Stimulated activated CD4-positive, alpha-beta T cell treated with anti-CD3 and anti-CD28 coated beads, TNF-alpha, amount 100 ng/mL, for 48 hours (primary cell): ENCODE results near the gene FOS.
"Not testable (repeated sequence)": the region's sequence is repeated elsewhere in the genome, so short reads cannot be mapped to it uniquely, and the experiment has no call there.

Experiments
- DNase-seq, 3 donors: peaks; one replicate each; pipeline ENCODE4 v3.0.0-alpha.2; 2020; ENCODE audit warnings: low read depth in 3 of 3

The FOS gene

DNA sequence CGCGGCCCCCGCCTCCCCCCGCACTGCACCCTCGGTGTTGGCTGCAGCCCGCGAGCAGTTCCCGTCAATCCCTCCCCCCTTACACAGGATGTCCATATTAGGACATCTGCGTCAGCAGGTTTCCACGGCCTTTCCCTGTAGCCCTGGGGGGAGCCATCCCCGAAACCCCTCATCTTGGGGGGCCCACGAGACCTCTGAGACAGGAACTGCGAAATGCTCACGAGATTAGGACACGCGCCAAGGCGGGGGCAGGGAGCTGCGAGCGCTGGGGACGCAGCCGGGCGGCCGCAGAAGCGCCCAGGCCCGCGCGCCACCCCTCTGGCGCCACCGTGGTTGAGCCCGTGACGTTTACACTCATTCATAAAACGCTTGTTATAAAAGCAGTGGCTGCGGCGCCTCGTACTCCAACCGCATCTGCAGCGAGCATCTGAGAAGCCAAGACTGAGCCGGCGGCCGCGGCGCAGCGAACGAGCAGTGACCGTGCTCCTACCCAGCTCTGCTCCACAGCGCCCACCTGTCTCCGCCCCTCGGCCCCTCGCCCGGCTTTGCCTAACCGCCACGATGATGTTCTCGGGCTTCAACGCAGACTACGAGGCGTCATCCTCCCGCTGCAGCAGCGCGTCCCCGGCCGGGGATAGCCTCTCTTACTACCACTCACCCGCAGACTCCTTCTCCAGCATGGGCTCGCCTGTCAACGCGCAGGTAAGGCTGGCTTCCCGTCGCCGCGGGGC, at the start of gene FOS:
Gene FOS, plus strand, starts transcription at position 407 of the 731 bp plus-strand sequence. Its CDS starts 155 bp downstream, at position 562.
- DNase-seq, result peak; percentile 73 to 80 (median 76)

DNA sequence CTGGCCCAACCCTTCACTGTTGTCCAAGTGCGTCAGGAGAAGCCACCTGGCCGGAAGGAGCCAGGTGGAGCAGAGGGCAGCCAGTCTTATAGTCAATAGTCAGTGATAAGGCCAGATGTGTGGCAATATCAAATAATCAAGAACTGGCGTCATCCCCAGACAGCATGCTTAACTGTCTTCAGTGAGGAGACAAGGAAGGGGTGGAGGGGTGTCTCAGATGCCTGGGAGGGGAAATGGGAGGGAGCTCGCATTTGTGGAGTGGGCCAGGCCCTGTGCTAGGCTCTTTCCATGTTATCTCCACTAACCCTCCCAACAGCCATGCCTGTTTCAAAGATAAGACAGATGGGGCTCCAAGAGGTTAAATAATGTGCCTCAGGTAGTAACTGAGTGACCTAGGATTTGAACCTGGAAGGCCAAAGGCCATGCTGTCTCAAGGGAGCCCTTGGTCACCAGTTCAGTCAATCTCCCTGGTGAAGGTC, 48.9 kb upstream of the FOS start:
- no peak for DNase-seq

DNA sequence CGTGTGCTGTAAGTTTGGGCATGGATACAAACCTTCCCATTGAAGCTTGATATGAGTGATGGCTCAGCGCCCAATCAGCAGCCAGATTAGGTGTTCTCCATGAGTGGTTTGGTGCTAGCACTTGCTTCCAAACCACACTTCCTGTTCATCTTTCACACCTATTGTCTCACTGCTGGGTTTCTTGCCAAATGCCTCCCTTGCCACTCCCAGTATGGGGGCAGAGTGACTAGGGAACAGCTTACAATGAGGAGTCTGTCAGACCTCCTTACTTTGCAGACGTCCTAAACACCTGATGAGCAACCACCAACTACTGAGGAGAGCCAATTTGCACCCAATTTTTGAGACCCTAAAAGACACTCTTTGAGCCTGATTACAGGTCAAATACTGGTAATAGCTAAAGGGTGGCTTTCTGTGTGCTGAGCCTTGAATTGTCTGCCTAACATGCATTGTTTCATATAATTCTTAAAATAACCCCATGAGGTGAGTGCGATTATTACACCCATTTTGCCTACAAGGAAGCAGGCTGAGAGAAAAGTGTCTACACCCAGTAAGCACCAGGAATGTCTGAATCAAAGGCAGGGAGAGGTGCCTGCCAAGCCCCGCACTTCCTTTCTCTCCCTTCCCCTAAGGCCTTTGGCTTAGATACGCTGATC, 48.4 kb upstream of the FOS start:
- DNase-seq, result peak in 2 of 3 donors; percentile 15 to 25

DNA sequence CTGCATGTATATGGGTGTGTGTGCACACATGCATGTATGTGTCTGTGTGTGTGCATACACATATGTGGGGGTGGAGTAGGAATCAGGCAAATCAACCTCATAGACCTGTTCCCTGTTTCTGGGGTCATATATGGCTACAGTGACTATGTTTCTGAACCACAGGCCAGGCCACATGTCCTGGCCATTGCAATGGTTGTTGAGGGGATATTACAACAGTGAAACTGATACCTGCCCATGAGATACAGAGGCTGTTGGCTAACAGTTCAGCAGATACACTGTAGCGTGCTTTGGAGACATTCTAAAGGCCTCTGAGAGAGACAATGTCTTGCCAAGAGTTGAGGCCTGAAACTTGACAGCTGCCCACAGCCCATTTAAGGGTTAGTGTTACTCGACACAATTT, 47.3 kb upstream of the FOS start:
- DNase-seq, result no peak

DNA sequence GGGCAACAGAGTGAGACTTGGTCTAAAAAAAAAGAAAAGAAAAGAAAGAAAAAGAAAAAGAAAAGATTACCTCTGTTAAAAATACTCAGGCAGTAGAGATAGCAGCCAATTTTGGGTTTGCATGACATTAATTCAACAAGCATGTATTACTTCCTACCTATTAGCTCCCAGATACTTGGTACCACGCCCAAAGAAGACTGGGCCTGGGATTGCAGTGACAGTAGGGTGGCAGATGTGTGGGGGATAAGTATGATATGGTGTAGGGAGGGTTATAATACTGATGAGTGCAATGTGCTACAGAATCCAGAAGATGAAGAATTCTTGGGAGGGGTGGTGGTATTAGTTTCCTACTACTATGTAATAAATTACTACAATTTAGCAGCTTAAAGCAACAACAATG, 46.4 kb upstream of the FOS start:
- DNase-seq, result no peak

DNA sequence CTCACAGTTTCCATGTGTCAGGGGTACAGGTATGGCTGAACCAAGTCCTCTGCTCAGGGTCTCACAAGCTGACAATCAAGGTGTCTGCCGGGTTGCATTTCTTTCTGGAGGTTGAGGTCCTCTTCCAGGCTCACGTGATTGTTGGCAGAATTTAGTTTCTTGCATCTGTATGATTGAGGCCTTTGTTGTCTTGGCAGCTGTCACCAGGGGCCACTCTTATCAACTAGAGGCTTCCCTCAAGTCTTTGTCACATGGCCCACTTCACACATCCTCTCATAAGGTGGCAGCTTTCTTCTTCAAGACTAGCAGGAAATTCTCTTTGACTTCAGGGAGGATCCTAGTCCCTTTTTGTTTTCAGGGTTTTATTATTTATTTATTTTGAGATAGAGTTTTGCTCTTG, 46.0 kb upstream of the FOS start:
- no peak for DNase-seq

DNA sequence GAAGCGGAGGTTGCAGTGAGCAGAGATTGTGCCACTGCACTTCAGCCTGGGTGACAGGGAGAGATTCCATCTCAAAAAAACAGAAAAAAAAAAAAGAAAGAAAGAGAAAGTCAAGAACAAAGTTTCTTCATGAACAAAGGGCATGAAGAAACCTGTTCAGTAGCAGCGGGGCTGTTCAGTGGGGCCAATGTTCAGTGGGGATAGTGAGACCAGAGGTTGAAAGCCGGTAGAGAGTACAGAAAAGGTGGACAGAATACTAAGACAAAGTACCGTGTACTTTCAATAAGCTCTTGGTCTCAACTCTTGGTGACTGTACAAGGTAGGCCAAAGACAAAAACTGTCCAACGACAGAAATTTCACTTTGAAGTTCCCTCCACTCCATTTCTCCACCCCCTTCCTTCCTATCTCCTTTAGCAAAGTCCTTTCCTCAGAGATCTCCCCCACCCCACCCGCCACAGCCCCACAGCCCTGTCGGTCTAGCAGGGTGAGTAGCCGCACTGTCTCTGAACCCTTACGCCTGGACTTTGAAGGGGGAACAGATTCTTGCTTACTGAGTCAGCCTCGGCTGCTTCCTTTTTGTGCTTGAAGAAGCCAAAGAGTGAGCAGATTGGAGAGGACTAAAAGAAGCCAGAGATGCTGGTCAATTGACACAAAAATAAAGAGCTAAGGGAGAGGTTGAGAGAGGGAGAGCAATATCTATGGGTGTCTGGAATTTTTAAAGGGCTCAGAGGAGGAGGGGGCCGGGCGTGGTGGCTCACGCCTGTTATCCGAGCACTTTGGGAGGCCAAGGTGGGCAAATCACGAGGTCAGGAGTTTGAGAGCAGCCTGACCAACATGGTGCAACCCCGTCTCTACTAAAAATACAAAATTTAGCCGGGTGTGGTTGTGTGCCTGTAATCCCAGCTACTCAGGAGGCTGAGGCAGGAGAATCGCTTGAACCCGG, 44.2 kb upstream of the FOS start:
- no peak for DNase-seq

DNA sequence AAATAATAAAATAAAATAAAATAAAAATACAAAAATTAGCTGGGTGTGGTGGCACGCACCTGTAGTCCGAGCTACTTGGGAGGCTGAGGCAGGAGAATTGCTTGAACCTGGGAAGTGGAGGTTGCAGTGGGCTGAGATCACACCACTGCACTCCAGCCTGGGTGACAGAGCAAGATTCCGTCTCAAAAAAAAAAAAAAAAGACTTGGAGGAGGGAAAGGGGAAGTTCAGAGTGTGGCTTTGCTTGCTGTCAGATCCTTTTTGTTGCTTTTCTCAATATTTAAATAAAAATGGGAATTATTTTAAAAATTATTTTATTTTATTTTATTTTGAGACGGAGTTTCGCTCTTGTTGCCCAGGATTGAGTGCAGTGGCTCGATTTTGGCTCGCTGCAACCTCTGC, 43.4 kb upstream of the FOS start:
- DNase-seq, result not testable (repeated sequence)

DNA sequence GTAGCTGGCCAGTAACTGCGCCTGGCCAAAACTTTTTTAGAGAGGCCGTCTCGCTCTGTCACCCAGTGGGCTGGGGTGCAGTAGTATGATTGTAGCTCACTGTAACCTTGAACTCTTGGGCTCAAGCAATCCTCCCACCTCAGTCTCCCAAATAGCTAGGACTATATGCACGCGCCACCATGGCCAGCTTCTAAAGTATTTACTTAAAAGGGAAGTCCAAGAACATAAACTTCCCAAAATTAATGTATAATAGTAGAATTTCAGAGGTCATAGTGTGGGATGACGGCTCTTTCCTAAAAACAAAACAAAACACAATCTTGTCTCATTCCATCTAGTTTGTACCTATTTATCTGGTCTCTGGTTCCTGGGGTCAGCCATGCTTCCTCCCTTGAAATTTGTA, 42.2 kb upstream of the FOS start:
- DNase-seq, result no peak

DNA sequence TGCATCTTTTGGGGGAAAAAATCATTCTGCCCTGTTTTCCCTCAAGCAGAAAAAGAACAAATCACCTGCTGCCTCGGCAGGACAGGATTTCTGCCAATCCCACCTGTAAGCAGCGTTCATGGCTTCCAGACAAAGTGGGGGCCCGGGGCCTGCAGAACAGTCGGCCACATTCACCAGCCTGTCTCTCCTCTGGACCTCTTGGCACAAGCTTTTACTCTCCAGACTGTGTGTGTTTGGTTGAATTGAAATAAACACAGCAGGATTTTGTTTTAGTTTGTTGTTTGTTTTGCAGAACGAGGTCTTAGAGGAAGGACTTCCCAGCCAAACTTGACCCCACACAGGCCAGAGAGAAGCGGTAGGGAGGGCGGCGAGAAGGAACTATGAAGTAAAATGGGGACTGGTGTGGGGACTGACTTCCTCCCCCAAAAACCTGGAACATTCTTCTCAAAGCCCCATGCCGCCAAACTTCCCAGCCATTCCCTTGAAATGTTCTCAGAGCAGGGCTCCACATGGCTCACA, 41.7 kb upstream of the FOS start:
- no peak for DNase-seq

DNA sequence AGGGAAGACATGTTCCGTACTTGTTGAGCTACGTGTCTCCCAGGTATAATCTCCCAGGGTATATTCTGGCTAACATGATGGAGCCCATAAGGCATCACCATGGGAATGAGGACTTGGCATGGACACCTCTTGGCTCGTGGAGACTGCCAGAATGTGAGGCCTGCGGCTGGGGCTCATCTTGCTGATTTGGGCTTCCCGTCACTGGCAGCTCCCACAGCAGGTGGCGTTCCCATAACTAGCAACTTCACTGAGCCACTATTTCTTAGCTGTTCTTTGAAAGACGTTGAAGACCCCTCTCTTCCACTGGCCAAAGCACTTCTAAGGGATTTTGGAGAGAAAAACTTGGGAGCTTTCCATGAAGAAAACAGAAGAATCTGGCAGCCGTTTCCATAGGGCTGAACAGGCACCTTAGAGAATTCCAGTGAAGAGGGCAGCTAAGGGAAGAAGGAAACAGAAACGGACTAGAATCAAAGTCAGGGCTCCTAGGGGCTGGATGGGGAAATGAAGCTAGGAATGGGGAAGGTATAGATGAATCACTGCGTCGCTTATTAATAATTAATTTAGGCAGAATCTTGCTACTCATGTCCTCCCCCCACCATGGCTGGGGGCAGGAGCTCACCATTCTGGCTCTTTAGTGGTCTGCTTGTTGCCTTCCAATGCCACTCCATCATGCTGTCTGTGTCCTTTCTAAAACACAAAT, 39.7 kb upstream of the FOS start:
- no peak for DNase-seq

DNA sequence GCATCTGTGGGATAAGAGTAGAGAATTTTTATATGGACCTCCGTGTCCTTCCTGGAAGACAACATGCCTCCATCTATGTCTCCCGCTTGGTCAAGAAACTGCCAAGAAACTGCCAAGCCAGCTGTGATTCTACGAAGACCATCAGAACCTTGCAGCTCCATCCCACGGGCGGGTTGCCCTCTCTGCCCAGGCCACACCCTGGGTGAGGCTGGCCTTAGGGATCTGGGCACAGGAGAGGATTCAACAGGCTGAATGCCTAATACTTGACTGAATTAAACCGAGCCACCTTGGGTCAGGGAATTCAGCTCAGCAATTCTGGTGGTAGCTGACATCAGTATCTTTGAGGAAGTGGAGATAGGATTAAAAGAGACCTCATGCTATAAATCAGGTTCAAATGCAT, 37.8 kb upstream of the FOS start:
- no peak for DNase-seq

DNA sequence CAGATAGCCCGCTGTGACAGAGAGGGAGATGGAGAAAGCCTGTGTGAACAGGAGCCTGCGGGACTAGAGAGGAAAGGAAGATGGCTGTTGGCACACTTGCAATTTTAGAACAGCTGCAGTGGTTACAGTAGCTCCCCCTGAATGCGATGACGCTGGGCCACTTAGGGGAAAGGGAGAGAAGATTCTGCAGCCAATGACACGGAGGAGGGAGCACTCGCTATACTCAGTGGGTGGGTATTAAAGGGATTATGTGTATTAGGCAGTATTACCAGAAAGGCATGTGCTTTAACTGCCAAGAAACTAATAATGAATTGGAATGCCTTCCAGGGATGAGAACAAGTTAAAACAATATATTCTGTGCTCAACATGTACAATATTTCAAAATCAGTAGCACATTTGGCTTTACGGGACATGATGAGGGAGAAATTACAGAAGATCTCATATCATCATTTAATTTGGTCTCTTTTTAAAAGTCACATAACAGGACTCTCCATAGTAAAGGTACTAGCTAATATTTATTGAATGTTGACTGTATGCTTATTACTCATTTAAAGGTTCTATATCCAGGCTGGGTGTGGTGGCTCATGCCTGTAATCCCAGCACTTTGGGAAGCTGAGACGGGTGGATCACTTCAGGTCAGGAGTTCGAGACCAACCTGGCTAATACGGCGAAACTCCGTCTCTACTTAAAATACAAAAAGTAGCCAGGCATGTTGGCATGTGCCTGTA, 35.9 kb upstream of the FOS start:
- DNase-seq, result no peak

DNA sequence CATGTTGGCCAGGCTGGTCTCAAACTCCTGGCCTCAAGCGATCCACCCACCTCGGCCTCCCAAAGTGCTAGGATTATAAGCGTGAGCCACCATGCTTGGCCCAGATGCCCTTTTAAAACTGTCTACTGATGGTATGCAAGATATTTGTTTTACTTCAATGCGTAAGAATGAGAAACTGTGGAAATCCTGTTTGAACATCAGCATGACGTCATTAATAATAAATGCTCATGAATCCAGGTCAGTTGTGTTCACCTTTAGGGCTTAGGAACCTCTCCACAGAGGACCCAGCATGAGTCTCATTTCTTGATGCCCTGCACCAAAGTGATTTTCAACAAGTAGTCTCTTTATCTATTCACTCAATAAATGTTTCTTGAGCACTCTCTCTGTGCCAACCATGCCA, 34.5 kb upstream of the FOS start:
- DNase-seq, result no peak

DNA sequence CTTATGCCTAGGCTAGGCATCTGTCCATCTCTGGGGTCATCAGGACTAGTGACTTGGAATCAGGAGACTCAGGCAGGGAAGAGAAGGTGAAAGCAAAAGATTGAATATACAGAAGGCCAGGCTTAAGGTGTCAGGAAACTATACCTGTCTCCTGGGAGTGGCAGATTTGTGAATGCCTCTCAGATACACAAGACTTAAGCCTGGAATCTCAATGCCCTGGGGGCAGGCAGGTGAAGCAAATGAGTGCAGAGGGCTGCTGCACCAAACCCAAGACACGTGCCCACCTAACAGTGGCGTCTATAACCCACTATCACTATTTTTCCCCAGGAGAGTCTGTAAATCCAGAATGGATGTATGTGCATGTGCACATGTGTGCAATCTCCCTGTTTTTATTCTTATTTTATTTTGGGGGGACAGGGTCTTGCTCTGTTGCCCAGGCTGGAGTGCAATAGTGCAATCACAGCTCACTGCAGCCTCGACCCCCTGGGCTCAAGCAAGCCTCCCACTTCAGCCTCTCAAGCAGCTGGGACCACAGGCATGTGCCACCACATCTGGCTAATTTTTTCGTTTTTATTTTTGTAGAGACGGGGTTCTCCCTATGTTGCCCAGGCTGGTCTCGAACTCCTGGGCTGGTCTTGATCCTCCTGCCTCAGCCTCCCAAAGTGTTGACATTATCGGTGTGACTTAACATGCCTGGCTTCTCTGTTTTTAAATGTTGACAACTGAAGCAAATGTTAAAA, 31.9 kb upstream of the FOS start:
- no peak for DNase-seq

DNA sequence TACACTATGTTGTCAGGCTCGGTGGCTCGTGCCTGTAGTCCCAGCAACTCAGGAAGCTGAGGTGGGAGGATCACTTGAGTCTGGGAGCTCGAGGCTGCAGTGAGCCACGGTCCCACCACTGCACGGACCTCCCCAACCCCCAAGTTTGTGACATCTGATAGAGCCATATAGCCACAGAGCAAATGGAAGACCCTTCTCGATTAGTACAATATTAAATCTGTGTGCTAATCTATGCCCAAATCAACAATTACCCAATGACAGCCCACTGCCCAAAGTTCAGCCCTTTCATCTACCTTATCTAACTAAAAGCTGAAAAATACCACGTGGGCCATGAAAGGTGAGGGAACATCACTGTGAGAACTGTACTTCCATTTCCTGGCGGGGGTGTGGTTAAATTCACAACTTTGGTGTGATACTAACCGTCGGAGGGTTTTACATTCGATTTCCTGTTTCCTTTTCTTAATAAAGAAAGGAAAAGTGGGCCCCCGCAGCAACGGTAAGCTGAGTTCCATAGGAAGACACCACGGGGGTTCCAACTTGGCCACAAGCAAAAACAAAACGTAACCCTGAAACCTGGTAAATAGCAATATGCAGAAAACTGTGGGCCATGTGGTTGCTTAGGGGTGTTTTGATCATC, 31.2 kb upstream of the FOS start:
- peak; percentile 55 to 69 (median 57) for DNase-seq

DNA sequence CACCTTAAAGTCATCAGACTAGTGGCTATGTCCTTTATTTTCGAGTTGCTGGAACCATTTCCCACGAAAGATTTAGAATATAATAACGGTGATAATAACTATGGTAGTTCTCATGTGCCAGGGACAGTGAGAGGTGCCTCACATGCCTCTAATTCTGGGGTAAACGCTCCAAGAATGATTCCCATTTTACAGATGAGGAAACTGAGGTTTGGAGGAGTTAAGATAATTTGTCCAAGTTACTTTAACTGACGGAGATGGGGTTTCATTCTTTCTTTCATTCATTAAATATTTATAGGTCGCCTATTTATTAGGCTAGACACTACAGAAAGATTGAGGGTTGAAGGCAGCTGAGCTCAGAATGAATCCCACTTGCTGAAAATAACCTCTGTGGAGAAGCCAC, 30.7 kb upstream of the FOS start:
- DNase-seq, result no peak

DNA sequence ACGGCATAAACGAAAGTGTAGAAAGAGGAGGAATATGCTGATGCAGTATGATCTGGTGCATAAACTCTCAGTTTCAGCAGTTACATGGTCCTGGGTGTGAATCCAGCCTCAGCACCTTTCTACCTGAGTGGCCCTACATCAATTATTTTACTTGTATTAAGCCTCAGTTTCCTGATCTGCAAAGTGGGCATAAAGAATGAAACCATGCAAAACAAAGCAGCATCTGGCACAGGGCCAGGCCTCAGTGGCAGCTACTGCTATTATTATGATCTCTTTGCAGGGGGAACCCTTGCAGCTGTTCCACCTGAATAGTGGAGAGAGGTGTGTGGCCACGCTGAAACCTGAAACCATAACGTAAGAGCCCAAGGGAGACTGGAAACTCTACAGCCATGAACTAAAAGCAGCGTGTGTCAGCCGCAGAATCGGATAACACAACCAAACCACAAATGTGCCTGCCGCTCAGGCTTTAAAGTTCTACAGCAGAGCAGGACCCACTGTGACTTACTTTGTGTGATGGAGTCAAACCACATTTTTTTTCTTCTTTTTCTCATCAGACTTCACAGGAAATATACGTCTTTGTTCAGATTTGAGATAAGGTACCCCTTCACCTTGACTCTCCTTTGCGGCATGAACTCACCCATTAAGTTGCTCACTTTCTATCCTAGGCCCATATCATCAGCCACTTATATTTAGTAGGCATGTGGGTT, 29.2 kb upstream of the FOS start:
- peak; percentile 55 to 82 (median 70) for DNase-seq

DNA sequence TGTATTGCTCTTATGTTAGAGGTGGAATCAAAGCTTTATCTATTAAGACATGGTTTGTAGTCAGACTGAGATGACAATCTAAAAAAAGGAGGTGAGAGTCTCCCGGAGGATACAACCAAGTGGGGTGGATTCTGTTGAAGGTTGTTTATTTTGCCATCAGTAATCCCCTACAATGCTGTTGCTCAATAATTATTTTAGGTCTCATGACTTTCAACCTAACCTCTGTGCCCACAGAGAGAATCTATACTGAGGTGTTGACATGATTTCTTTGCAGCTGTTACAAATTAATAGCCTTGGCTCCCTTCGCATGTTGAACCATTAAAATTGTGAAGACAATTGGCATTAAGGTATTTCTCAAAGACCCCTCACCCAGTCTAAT, 28.7 kb upstream of the FOS start:
- no peak for DNase-seq
